GM12874 (cell line): ENCODE measurements around the gene ABHD17B.

Experiments used
- TF ChIP-seq, protein P1 (sequence below): IDR thresholded peaks from 2 replicates; pipeline ENCODE4 v1.5.1; 2011; ENCODE audit warnings: low read depth, mild to moderate bottlenecking, control low read depth, low read length, moderate library complexity; ENCODE audit not compliant: insufficient read depth

The ABHD17B gene

DNA sequence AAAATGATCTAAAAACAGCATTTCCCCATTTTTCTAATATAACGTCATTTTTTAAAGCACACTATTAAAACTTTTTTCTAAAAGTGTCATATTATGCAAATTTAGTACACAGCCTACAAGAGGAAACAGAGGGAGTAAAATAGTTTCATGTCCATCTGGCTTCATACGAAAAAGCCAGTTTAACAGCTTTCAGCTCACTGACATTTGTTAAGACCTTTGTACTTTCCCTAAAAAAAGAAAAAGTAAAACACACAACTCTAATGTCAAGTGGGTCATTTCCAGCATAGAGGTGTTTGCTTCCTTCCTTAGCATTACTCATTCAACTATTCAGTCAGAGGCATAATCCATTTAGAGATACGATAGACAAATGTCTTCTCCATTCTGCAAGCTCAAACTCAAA lies 49.4 kb downstream of the ABHD17B start:
- TF ChIP-seq, protein P1, sequence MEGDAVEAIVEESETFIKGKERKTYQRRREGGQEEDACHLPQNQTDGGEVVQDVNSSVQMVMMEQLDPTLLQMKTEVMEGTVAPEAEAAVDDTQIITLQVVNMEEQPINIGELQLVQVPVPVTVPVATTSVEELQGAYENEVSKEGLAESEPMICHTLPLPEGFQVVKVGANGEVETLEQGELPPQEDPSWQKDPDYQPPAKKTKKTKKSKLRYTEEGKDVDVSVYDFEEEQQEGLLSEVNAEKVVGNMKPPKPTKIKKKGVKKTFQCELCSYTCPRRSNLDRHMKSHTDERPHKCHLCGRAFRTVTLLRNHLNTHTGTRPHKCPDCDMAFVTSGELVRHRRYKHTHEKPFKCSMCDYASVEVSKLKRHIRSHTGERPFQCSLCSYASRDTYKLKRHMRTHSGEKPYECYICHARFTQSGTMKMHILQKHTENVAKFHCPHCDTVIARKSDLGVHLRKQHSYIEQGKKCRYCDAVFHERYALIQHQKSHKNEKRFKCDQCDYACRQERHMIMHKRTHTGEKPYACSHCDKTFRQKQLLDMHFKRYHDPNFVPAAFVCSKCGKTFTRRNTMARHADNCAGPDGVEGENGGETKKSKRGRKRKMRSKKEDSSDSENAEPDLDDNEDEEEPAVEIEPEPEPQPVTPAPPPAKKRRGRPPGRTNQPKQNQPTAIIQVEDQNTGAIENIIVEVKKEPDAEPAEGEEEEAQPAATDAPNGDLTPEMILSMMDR, result no peak

DNA sequence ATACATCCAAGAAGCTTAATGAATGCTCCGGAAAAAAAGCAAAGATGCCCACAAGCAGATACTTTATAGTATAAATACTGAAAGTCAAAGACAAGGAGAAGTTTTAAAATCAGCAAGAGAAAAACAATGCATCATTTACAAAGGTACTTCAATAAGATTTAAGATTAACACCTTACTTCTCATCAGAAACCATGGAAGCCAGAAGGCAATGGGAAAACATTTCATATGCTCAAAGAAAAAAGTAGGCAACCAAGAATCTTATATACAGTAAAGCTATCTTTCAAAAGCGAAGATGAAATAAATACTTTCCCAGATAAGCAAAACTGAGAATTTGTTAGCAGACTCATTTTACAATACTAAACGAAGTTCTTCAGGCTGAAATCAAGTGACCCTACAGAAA lies 51.1 kb downstream of the ABHD17B start:
- TF ChIP-seq, protein P1, result no peak

DNA sequence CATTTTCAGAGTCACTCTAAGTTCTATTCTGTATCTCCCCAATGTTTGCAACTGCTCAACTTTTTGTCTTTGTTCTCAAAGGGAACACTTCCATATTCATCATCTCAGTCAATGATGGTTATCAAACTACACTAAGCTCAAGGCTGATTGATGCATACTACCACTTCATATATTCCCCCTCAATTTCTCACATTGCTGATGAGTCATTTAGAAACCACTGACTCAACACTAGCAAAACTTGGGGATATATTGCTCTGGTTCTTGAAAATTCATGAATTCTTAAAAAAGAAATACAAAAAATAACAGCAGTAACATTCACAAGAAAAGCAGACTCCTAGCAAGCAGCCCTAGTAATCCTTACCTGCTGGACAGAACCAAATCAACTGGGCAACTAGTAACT lies 52.2 kb downstream of the ABHD17B start:
- TF ChIP-seq, protein P1, result no peak

DNA sequence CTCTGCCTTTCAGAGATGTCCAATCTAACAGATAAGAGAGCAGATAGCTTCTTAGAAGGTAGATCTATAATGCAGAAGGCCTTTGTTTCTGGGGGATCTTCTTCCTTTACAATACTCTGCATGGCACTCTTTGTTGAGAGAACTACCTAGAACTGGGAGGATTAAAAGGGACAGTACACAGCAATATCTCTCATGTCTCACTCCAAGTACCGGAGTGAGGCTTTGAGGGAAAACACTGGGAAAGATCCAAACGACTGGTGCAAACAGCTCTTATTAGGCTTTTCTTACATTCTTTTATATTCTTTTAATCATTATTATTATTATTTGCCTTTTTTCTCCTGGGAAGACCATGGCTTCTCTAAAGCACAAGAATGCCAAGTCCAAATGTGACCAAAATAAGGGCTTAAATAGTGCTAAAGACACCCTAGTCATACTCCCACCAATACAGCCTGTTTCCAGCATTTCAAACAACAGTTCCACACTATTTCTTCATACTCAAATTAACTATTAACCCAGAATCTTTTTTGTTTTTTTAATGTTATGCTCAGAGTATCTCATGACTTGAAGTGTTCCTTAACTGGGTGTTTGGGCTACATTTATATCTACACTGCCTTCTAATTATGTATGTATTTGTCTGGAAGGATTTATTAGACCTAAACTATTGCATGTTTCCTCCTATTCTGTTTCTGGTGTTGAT lies 52.7 kb downstream of the ABHD17B start:
- TF ChIP-seq, protein P1, result no peak

DNA sequence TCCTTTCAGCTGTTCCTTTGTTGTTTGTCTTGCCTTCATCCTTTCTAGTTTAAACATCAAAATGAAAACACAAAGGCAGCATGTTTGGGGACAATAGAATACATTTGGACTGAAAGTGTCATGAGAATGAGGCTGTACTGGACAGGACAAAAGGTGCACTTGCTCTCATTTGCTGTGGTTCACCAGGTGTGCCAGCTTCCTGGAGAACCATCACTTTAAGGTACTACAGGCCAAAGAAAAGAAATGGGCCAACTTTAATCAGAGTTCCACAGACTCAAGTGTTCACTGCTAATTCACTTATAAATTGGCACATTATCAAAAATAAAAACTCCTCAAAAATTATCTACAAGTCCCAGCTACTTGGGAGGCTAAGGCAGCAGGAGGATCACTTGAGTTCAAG lies 53.8 kb downstream of the ABHD17B start:
- TF ChIP-seq, protein P1, result no peak

DNA sequence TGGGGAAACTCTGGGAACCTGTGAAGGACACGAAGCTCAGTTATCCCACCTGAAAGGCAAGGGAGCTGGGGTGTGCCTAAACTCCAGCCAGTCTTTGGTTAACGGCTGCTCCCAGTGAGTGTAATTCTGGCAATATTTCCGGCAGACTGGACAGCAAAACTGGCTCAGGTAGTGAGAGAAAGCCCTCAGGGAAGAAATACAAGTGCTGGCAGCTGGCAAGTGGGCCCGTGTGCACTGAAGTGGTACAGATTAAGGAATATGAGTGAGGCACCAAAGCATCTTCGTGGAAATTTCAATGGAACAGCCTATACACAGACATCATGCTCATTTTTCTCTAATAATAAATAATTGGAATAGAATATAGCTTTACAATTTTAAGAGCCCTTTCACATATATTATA lies 56.2 kb downstream of the ABHD17B start:
- TF ChIP-seq, protein P1, result no peak

DNA sequence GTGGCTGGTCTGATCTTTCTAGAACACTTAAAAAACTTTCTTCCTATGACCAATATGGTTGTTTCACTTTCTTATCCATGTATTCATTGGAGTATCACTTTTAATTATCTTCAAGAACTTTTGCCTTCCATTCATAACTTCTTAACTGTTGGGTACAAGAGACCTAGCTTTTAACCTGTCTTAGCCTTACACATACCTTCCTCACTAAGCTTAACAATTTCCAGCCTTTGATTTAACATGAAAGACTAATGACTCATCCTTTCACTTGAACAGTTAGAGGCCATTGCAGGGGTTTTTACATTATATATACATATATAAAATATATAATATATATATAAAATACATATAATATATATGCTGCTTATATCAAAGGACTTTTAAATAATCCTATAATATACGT lies 57.9 kb downstream of the ABHD17B start:
- TF ChIP-seq, protein P1, result no peak
